GM21390 (cell line): ENCODE results near the gene SHISA5.

Source experiments
- ATAC-seq: cut with Tn5 transposase; IDR thresholded peaks from one replicate; pipeline ENCODE4 v1.9.1; 2021; ENCODE audit not compliant: unreplicated experiment

SHISA5 gene

GRCh38 chr3:48432411-48433371, 71.3 kb downstream of the SHISA5 start:
- ATAC-seq = no peak

GRCh38 chr3:48431224-48432029, 72.5 kb downstream of the SHISA5 start:
- no peak for ATAC-seq

- no peak for ATAC-seq
Measured at GRCh38 chr3:48430708-48431101, 73.3 kb downstream of the SHISA5 start.

- no peak for ATAC-seq
Measured at GRCh38 chr3:48429960-48430707, 73.8 kb downstream of the SHISA5 start, which contains the start of gene PLXNB1. TSS of gene PLXNB1 (minus strand) at chr3:48430086. CDS start at chr3:48424611, 5,475 bp downstream.

- peak; percentile 40 for ATAC-seq
Measured at GRCh38 chr3:48429317-48429959, 74.5 kb downstream of the SHISA5 start.

GRCh38 chr3:48428572-48429316, 75.2 kb downstream of the SHISA5 start:
- peak; percentile 51 for ATAC-seq

GRCh38 chr3:48428088-48428571, 75.8 kb downstream of the SHISA5 start:
- no peak for ATAC-seq

- ATAC-seq = no peak
Measured at GRCh38 chr3:48427630-48427962, 76.4 kb downstream of the SHISA5 start.

- ATAC-seq = no peak
Measured at GRCh38 chr3:48426944-48427629, 76.9 kb downstream of the SHISA5 start.

DNA sequence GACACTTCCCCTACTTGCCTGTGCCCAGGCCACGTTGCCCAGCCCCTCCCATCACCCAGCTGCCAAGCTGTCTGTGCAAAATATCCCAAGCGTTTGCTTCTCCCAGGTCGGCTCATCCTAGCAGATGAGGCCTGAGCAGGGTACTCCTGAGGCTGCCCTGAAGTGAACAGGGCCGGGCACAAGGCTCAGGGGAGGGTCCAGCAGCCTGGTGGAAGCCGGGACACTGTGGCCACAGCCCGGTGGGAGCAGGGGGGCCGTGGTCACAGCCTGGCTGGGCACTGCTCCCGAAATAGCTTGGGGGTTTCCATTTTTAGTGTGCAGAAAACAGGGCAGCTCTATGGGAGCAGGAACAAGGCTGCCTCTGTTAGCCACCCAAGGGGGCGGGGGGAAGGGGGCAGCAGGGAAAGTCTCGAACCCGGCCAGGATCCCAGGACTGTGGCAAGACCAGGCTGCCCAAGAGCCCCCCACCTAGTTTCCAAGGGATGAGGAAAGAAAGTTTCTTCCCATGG, 77.5 kb downstream of the SHISA5 start:
- ATAC-seq = no peak

DNA sequence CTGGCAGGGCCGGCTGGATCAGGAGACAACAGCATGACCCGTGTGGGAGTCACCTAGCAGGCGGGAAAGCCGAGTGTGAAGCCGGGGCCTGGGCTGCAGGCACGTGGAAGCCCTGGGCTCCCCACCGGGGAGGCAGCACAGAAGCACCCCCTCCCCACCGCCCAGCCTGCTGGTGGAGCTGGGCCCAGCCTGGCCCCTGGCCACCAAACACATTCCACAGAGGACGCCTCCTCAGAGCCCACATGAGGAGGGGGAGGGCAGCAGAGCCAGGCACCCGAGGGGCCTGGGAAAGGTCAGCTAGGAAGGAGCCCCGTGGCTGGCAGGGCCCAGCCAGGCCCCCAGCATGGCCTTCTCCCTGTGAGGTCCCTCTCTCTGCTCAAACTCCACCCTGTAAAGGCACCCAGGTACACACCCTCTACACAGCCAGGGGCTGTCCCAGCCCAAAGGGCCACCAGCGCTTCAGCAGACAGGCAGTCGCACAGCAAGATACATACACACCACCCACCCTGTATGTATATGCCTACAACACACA, 78.6 kb downstream of the SHISA5 start:
- ATAC-seq = no peak

GRCh38 chr3:48423883-48424695, 79.9 kb downstream of the SHISA5 start:
- no peak for ATAC-seq

DNA sequence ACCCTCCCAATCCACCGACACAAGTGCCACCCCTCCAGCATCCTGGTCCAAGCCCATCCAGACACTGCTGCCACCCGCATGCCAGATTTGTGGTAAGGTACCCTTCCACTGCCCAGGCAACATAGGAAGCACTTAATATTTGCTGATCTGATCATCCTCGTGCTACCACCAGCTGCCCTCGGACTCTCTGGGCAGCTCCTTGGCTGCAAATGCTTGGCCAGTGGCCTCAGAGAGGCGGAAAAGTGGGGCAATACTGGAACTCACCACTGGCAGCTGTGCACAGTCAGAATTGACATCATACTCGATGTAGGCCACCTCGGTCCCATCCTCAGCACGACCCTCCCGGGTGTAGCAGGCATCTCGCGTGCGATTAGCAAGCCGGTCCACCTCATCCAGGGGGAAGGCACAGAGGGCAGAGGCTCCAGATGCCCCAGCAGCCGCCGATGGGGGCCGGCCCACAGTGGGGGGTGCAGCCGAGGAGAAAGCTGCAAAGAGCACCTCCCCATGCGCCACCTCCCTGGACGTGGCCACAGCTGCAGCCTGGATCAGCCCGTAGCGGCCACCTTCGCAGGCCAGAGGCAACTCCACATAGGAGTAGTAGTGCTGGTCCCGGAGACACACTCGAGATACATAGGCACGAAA, 80.6 kb downstream of the SHISA5 start:
- no peak for ATAC-seq

DNA sequence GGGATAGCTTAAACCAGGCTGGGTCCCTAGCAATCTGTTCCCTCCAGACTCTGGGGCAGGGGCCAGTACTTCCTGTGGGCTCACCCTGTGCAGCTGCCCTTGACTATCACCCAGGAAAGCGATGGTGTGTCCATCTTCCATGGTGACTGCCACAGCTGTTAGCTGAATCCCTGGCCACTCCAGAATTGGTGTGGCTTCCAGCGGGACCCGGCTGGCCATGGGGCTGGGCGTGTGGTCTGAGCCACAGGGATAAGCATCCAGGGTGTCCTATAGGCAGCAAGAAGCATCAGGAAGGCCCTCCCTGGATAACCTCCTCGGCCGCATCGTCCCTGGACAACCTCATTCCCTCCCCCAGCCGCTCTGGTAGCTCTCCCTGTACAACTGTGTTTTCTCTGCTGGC, 81.3 kb downstream of the SHISA5 start:
- no peak for ATAC-seq

- no peak for ATAC-seq
Measured at GRCh38 chr3:48422272-48422671, 81.7 kb downstream of the SHISA5 start.

DNA sequence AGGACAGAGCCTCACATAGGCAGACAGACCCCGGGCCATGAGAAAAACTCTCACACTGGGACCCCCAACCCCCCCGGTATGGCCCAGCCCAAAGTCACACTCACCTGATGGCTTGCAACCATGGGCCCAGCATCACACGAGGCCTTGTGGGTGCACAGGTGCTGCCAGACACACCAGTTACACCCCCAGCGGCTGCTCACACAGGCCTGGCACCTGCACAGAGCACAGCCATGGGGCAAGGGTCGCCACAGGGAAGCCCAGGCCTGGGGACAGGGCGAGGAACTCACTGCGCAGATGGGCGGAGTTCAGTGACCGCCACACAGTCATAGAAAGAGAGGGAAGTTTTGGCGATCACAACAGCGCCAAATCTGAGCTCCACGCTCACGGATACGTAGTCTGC, 83.4 kb downstream of the SHISA5 start:
- ATAC-seq = no peak

- no peak for ATAC-seq
Measured at GRCh38 chr3:48419597-48419996, 84.4 kb downstream of the SHISA5 start.
